AG09309 (cell line): ENCODE data around the gene DENND10.
A peak's percentile ranks its signal among the peaks of the same experiment; 100 is the strongest.

Source experiments
- DNase-seq: peaks from one replicate; pipeline ENCODE4 v3.0.0-alpha.2; 2010; ENCODE audit warnings: low read depth
- H3K4me3 ChIP-seq: 2 replicates; pipeline ENCODE4 v1.5.1; 2011; ENCODE audit warnings: mild to moderate bottlenecking, low read depth, low read length, moderate library complexity; ENCODE audit not compliant: control insufficient read depth
- CTCF ChIP-seq: IDR thresholded peaks from 2 replicates; pipeline ENCODE4 v1.5.1; 2011; ENCODE audit warnings: mild to moderate bottlenecking, low read depth, low read length, inconsistent platforms; ENCODE audit not compliant: insufficient read depth, control insufficient read depth; ENCODE audit errors: missing control alignments

DENND10 gene

DNA sequence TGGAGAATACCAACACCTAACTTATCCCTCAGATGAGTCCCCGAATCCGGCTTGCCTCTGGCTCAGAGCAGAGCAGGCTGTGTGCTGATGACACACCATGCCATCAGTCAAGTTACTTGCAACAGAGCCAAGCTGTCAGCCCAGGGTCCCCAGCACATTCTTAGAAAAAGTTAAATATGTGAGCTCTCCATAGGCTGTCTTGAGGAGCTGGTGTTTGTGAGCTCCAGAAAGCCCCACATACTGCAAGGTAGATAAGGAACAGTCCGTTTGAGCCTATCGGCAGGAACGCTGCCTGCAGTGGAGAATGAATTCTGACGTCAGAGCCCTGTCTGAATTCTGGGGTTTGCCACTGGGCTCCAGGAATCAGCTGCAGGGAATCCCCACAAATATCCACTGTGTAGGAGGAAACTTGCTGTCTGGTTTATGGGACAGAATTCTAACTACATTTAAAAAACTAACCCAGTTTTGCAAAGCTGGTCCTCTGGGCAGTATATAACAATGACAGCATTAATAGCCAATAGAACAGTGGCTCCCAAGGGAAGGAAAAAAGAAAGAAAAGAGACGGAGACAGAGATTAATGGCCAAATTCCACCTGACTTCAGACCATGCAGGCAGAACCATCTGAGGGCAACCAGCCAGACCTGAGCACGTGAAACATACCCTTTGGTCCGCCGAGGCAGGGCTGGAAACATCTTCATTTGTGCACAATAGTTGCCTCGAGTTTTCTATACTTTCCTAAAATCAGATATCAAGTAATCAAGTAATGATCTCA, 58.0 kb downstream of the DENND10 start:
- no peak overlapping the region for H3K4me3 ChIP-seq
- TF ChIP-seq CTCF = no peak
- no peak for DNase-seq

- TF ChIP-seq CTCF = no peak
- no peak for DNase-seq
- no peak overlapping the region for H3K4me3 ChIP-seq
Measured at GRCh38 chr10:119162452-119163092, 58.7 kb downstream of the DENND10 start.

GRCh38 chr10:119165171-119166117, 61.5 kb downstream of the DENND10 start, which contains the start of gene SFXN4:
SFXN4 (minus strand) TSS chr10:119165714; CDS start chr10:119165647, 67 bp downstream.
- peak within 1 kb of the TSS; percentile 82 for H3K4me3 ChIP-seq
- DNase-seq = no peak
- TF ChIP-seq CTCF = no peak

GRCh38 chr10:119166118-119166500, 62.2 kb downstream of the DENND10 start:
- TF ChIP-seq CTCF = no peak
- peak overlapping the region; percentile 82 for H3K4me3 ChIP-seq
- no peak for DNase-seq

DNA sequence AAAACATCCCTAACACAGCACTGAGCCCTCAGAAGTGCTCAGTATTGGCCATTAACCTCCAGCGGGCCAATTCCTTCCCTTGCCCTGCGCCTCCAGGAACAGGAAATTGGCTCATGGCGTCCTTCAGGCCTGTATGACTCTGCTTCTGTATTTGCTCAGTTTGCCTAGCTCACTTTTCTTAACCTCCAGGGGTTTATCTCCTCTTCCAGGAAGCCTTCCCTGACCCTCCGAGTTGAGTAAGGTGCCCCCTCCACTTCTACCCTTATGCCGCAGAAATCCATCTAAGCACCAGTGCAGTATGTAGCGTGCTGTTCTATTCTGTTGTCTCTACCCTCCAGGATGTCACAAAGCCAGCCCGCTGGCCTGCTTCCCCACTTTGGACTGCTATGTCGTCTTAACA, 62.7 kb downstream of the DENND10 start:
- DNase-seq = no peak
- no peak overlapping the region for H3K4me3 ChIP-seq
- no peak for TF ChIP-seq CTCF

DNA sequence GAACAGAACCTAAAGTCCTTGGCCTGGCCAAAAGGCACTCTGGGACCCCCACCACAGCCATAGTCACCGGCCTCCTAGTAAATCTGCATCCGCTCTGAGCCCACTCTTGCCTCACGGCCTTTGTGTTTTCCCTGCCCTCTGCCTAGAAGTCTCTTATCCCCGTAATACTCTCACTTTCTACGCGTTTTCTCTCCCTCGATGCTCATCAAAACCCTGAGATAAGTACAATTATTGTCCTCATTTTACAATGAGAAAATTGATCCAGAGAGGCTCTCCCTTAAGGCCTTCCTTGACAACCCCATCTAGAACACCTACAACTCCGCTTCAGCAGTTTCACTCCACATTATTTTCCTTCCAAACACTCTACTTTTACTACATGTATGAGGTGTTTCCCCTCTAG, 63.1 kb downstream of the DENND10 start:
- H3K4me3 ChIP-seq = no peak overlapping the region
- DNase-seq = no peak
- TF ChIP-seq CTCF = no peak
